ENCODE measurements around the gene IGBP1.

IGBP1 gene

GRCh38 chrX:70088751-70089150 lies 44.5 kb upstream of the IGBP1 start:
- no peak overlapping the region for H3K4me2 ChIP-seq (ENCODE audit: low read depth, low read length, poor library complexity, severe bottlenecking)
- H2AFZ ChIP-seq (ENCODE audit: low read depth, low read length, severe bottlenecking) = no peak overlapping the region
- no peaks in the 10 kb centered on the region for H3K9me2 ChIP-seq (replicated peaks; ENCODE audit: insufficient read depth, low read length)
- no peak overlapping the region for H3K27ac ChIP-seq (ENCODE audit: low read depth, low read length)
- H3K9ac ChIP-seq (ENCODE audit: low read length) = no peak overlapping the region
- no peaks in the 10 kb centered on the region for H3K27me3 ChIP-seq (ENCODE audit: low read length)
- H3K36me3 ChIP-seq (ENCODE audit: low read length) = no peaks in the 10 kb centered on the region
- H3K79me2 ChIP-seq (ENCODE audit: insufficient read depth, low read length) = no peaks in the 10 kb centered on the region
- H3K9me3 ChIP-seq (ENCODE audit: insufficient read depth, low read length) = no peaks in the 10 kb centered on the region
- no peak for TF ChIP-seq CTCF (IDR thresholded peaks at IDR 0.05; ENCODE audit: insufficient read depth, low read length, poor library complexity, severe bottlenecking)
- TF ChIP-seq EZH2phosphoT487 (conservative IDR thresholded peaks at IDR 0.05; ENCODE audit: low read length) = no peak
- no peaks in the 10 kb centered on the region for H4K20me1 ChIP-seq (ENCODE audit: low read depth, low read length)
- H3F3A ChIP-seq (ENCODE audit: insufficient read depth) = no peaks in the 10 kb centered on the region
- no peak overlapping the region for H3K4me3 ChIP-seq (ENCODE audit: insufficient read depth, low read length, poor library complexity, severe bottlenecking)

GRCh38 chrX:70089604-70090297 lies 43.5 kb upstream of the IGBP1 start:
- Histone ChIP-seq H3K4me2 (ENCODE audit: low read depth, low read length, poor library complexity, severe bottlenecking) (no peak overlapping the region), H3K27ac (ENCODE audit: low read depth, low read length) (no peak overlapping the region)

GRCh38 chrX:70092247-70092646 lies 41.0 kb upstream of the IGBP1 start:
- Histone ChIP-seq H3K27ac (ENCODE audit: low read depth, low read length) (no peak overlapping the region), H3K9me2 (replicated peaks; ENCODE audit: insufficient read depth, low read length) (no peaks in the 10 kb centered on the region), H3K9ac (ENCODE audit: low read length) (no peak overlapping the region), H3K4me3 (ENCODE audit: insufficient read depth, low read length, poor library complexity, severe bottlenecking) (no peak overlapping the region), H3K36me3 (ENCODE audit: low read length) (no peaks in the 10 kb centered on the region), H3F3A (ENCODE audit: insufficient read depth) (no peaks in the 10 kb centered on the region), H3K27me3 (ENCODE audit: low read length) (no peaks in the 10 kb centered on the region), H3K79me2 (ENCODE audit: insufficient read depth, low read length) (no peaks in the 10 kb centered on the region), H2AFZ (ENCODE audit: low read depth, low read length, severe bottlenecking) (no peak overlapping the region), H3K9me3 (ENCODE audit: insufficient read depth, low read length) (no peaks in the 10 kb centered on the region), H3K4me2 (ENCODE audit: low read depth, low read length, poor library complexity, severe bottlenecking) (no peak overlapping the region), H4K20me1 (ENCODE audit: low read depth, low read length) (no peaks in the 10 kb centered on the region)
- no peak for TF ChIP-seq EZH2phosphoT487 (conservative IDR thresholded peaks at IDR 0.05; ENCODE audit: low read length)
- no peak for TF ChIP-seq CTCF (IDR thresholded peaks at IDR 0.05; ENCODE audit: insufficient read depth, low read length, poor library complexity, severe bottlenecking)

More at GRCh38 chrX:70089604-70090297, 43.5 kb upstream of the IGBP1 start:
- Histone ChIP-seq H3F3A (ENCODE audit: insufficient read depth) (no peaks in the 10 kb centered on the region), H3K9ac (ENCODE audit: low read length) (no peak overlapping the region), H3K9me2 (replicated peaks; ENCODE audit: insufficient read depth, low read length) (no peaks in the 10 kb centered on the region), H4K20me1 (ENCODE audit: low read depth, low read length) (no peaks in the 10 kb centered on the region), H3K36me3 (ENCODE audit: low read length) (no peaks in the 10 kb centered on the region), H3K27me3 (ENCODE audit: low read length) (no peaks in the 10 kb centered on the region), H3K4me3 (ENCODE audit: insufficient read depth, low read length, poor library complexity, severe bottlenecking) (no peak overlapping the region), H3K79me2 (ENCODE audit: insufficient read depth, low read length) (no peaks in the 10 kb centered on the region), H3K9me3 (ENCODE audit: insufficient read depth, low read length) (no peaks in the 10 kb centered on the region), H2AFZ (ENCODE audit: low read depth, low read length, severe bottlenecking) (no peak overlapping the region)
- no peak for TF ChIP-seq CTCF (IDR thresholded peaks at IDR 0.05; ENCODE audit: insufficient read depth, low read length, poor library complexity, severe bottlenecking)
- TF ChIP-seq EZH2phosphoT487 (conservative IDR thresholded peaks at IDR 0.05; ENCODE audit: low read length) = no peak
